GM19023 (cell line): ENCODE data around the gene EVA1B.

Experiments used
- ATAC-seq: cut with Tn5 transposase; IDR thresholded peaks from one replicate; pipeline ENCODE4 v1.9.1; 2021; ENCODE audit warnings: mild to moderate bottlenecking, moderate library complexity; ENCODE audit not compliant: unreplicated experiment

Gene EVA1B, protein sequence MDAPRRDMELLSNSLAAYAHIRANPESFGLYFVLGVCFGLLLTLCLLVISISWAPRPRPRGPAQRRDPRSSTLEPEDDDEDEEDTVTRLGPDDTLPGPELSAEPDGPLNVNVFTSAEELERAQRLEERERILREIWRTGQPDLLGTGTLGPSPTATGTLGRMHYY

DNA sequence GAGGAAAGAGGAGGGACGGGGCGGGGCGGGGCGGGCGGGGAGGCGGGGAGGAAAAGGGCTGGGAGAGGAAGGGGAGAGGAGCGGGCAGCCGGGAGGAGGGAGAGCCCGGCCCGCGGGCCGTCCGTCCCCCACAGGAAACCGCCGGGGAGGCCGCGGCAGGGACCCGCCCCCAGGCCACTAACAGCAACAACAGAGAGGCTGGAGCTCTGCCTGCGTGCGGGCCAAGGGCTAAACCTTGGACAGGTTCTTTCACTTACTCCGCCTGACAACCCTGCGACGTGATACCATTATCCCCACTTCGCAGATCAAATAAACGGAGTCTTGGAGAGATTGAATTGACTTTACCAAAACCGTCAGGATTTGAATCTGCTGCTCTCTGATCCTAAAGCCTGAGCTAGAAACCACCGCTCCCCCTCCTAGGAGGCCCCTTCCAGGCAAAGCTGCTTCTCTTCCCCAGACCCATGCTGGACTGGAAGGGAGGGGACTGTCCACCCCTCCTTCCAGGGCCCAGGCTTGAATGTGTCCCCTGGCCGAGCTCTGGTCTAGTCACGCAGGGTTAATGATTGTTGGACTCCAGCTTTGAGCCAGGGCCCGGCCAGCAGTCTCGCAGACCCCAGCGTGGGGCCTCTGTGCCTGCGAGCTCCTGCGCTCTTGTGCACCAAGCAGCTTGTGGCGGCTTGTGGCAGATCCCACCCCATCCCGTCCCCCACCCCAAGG, at the start of gene EVA1B:
Gene EVA1B (minus strand): TSS at position 10 of the 717 bp plus-strand sequence. CDS start 608 bp downstream, outside the sequence.
- ATAC-seq, result no peak

- ATAC-seq, result no peak
Measured at GRCh38 chr1:36372617-36373016, 49.2 kb upstream of the EVA1B start.

DNA sequence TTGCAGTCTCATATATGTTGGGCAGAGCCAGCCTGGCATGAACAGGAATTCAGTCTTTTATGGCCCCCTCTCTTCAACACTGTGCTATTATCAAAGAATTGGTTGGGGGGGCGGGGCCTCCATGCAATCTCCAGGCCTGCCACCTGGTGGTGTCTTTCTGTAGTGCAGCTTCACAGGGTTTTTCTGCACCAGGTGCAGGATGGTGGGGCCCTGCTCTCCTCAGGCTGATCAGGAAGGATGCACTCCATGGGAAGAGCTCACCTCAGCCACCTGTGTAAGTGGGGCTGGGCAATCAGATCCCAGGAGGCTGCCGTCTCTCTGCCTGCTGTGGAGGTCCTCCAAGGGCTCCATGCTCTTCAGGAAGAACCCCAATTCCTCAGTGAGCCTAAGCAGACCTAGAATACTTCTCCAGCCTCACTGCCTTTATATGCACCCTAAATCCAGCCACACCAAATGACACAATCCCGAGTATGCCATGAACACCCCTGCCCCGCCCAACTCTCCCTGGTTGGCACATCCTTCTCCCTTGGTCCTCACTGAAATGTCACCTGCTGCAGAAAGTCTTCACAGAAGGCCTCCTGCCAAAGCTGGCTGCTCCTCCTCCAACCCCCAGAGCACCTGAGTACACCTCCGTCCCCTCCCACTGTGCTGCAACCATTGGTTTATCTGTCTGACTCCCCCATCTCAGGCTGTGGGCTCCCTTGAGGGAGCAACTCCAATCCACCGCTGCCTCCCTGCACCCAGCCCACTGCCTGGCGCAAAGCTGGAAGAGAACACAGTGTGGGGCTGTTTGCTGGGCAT, 45.8 kb upstream of the EVA1B start:
- no peak for ATAC-seq

DNA sequence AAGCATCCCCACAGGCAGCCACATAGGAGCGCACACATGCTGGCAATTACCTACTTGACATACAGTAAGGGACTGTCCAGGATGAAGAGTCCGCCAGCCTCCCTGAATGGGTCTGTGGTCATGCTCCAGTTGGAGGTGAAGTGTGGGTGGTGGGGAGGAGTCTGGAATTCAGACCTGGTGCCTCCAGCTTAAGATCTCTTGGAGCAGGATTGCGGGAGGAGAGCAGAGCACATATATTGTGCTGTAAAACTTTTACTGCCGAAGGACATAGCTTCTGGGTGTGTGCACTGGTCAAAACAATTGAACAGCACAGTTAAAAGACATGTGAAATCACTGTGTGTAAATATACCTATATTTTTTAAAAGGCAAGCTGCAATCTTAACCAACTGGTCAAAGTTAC, 44.4 kb upstream of the EVA1B start:
- no peak for ATAC-seq

GRCh38 chr1:36367066-36367465, 43.6 kb upstream of the EVA1B start:
- no peak for ATAC-seq

DNA sequence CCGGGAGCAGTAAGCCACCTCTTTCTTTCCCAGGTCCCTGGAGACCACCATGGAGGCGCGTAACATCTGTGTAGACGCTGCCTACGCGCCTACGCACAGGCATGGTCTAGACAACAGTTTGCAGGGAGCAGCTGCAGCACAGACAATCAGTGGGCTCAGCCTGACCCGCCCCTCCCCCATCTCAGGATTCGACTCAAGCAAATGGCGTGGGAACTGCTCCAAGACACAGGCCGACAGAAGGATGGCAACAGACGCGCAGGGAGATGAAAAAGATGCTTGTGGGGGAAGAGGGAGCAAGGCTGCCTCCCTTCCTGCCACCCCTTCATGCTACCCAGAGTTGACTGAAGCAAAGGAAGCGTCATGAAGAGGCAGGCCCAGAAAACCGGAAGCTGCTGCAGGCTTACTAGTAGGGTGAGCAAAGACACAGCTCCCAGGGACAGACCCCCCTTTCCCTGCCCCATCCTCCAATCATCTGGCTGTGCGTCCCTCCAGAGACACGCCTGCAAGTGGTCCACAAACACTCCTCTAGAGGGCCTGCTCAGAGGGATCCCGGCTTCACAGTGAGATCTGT, 42.7 kb upstream of the EVA1B start:
- no peak for ATAC-seq

DNA sequence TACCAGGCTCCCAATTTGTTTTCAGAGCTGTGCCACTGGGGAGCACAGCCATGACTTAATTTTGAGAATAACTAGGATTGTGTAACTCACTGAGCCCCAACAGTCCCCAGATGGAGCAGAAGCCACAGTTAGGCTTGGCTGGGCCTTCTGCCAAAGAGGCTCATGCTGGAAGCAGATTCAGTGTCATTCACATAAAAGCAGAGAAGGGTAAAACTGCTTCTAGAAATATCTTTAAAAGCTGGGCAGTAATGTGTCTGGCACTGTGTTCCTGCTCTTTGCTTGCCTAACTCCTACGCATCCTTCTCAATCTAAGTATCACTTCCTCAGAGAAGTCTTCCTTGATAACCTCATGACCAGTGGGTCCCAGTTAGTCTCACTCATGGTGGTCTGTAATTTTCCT, 41.9 kb upstream of the EVA1B start:
- ATAC-seq, result no peak

DNA sequence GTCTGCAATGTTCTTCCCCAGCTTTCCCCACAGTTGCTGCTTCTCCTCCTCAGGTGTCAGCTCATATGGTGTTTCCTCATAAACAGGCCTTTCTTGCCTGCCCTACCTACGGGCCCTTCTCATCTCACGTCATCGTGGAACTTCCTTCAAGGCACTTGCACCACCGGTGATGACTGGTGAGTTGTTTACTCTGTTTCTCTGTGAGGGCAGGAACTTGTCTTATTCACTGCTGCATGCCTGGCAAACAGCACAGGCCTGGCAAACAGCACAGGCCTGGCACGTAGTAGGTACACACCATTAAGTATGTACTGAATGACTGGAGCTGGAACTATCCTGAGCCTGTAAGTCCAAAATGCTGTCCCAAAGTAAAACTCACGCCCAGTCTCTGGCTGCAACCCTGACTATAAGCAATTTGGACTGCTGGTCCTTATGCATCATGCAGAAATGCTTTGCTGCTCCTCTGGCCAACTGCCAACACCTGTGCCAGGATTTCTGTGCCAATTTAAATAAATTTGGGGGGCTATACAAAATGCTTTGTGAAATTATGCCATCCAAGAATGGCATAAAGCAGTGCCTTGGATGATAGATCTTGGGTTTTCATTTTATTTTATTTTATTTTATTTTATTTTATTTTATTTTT, 36.6 kb upstream of the EVA1B start:
- ATAC-seq, result no peak

DNA sequence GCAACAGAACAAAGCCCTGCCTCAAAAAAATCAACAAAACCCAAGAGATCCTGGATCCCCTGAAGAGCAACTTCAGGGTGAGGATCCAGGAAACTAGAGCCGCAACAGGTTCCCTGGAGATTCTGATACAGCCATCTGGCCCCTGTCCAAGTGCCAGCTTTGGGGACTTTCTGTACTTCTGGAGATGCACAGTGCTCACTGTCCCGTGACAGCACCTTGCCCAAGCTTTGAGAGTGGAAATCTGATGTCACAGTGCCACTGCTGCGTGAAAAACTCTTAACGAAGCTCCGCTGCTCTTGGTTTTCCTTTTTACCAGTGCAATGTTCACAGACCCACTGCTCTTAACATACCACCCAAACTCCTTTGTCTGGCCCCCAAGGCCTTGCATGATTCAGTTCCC, 35.9 kb upstream of the EVA1B start:
- no peak for ATAC-seq

- ATAC-seq, result no peak
Measured at GRCh38 chr1:36358514-36359084, 35.2 kb upstream of the EVA1B start.

DNA sequence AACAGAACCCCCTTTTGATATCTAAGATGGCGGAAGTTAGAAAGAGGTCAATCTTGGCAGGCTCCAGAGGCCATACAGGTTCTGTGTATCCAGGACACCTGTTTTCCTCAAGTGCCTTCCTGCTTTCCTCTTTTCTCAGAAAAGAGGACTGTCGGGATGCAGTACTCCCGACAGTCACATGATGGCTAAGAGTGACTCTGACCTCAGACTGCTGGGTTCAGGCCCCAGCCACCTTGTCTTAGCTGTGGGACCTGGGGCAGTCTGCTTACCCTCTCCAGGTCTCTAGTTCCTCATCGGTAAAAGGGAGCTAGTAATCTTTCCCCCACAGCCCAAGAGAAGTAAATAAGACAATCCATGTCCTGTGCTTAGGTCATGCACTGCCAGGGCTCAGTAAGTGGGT, 32.4 kb upstream of the EVA1B start:
- ATAC-seq, result no peak

DNA sequence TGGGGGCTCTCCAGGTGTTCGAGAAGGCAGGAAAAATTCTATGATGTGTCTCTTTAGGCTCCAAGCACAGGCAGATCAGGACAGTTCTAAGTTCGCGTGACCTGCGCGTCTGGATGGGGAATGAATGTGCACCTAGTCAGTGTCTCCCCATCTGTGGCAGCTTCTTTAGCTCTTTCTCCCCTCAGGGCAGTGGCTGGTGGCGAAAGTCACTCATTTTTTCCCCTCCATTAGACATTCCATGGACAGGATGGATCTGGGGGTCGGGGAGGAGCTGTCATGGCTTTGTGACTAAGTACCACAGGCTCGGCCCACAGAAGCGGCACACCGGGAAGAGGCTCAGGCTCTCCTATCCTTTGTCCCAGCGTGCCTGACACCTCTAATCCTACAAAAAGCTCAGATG, 31.0 kb upstream of the EVA1B start:
- no peak for ATAC-seq

DNA sequence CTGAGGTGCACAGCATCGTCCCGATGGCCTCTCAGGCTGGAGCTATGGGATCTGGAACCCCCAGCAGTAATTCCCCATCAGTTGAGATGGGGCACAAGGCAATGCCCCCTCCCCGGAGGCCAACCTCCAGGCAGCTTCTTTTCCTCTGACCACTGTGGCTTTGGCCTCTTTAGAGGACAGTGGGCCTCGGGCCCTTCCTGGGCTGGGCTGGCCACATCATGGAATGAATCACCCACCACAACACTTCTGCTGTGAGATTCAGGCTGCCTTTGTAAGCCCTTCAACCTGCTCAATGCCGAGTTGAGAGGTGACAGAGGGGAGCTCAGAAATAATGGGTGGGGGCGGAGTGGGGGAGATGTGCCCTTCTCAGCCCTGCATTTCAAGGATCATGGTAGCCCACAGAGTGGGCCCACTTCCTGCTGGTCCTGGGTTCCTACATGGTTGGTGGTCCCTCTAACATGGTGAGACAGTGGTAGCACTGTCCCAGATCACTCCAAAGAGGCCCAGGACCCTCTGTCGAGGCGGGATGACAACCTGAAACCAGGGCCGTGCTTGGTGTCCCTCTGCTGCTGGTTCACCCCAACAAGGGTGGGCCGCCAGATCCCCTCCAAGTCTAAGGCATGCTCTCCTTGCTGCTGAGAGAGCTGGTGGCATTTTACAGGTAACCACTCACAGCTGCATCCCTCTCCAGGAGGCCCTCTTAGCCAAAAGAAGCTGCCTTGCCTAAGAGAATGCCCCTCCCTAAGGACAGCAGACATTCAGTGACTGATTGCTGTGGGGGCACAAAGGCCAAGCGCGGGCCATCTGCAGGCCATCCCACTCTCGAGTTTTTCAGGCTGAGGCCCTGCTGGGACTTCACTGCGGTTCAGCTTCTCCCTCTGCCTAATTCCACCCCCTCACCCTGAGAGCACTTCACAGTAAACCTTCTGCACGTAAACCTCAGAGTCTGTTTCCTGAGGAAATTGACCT, 29.7 kb upstream of the EVA1B start:
- no peak for ATAC-seq

DNA sequence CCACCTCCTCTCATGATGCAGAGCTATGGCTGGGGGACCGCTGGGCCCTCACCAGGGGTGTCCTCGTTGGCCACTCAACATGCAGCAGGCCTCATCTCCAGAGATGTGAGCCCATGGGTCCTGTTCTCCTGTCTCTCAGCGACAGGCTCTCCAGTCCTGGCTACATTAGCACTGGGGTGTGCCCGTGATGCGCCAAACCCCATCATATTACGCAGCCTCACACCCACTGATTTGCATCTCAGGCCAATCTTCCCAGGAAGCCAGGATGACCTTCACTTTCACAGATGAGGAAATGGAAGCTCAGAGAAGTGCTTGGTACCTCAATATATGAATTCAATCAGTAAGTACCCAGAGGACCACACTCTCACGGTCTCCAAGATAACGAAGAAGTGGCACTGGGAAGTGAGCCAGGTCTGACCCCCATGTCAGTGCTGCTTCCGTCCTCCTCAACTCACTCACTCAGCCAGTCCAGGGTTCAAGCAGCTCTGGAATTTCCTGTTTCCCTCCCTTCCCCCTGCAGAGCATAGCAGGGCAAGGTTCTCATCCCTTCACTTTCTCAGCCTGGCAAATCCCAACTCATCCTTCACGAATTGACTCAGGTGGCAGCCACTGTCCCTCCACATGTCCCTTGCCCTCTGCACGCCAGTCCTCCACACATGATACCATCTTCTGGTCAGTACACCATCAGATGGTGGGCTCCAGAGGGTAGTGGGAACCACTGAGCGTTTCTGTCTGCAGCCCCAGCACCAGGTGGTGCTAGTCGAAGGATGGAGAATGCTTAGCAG, 28.9 kb upstream of the EVA1B start:
- ATAC-seq, result no peak

DNA sequence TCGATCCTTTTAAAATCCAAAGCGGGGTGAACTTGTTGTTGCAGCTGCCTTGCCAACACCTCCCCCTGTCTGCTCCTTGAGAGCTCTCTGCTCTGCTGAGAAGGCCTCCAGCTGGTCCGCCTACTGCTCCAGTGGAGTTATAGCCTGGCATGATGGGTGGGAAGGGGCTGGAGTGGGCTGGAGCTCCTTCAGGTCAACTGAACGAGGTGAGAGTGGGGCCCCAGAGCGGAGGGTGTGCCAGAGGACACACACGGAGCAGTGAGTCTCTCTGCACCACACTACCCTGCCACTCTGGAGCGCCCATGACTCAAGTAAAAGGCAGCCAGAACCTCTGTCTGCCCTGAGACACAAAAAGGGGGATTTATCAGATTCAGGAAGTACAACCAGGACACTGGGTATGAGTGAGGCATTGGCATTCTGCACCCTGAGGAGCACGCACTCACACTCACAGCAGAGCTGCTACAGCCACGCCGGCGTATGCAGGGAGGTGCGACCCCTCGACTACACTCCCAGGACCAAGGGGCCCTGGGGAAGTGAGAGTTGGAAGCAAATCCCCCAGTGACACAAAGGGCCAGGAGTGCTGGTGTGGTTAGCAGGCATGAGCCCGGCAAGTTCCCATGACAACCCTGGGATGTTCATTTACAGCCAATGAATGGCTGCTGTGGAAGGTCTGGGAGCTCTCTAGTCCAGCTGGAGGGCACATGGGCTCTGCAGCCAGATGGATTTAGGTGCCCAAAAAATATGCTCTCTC, 28.0 kb upstream of the EVA1B start:
- ATAC-seq, result no peak

- ATAC-seq, result no peak
Measured at GRCh38 chr1:36350659-36351226, 27.3 kb upstream of the EVA1B start.

GRCh38 chr1:36349839-36350238, 26.4 kb upstream of the EVA1B start:
- ATAC-seq, result no peak

DNA sequence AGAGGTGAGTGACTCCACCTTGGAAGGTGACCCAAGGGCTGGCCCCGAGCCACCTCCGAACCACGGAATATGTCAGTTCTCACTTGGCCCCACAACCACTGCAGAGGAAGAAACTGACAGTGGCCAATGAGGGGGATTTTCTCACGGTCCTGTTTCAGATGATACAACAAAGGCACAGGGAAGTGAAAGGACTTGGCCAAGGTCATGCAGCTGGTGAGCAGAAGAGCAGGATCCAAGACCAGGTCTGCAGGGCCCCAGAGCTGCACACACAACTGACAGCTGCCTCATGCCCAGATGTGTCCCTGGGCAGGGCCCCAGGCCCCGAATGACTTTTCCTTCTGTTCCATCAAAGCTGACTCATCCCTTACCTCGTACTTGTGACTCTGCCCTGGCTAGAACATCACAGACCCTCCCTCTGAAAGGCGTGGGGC, 25.8 kb upstream of the EVA1B start:
- ATAC-seq, result no peak
